NCI-H146 treated with DMSO at 0.1 percent for 48 hours (cell line): ENCODE data around the gene MKX.
"Not testable (repeated sequence)": the region's sequence is repeated elsewhere in the genome, so short reads cannot be mapped to it uniquely, and the experiment has no call there.

Experiments
- DNase-seq: peaks from one replicate; lab custom pipeline; 2025; ENCODE audit not compliant: unreplicated experiment; lab: John Stamatoyannopoulos, UW

MKX gene

GRCh38 chr10:27695088-27695487 lies 50.5 kb downstream of the MKX start:
- DNase-seq: no peak

- DNase-seq: no peak
Measured at GRCh38 chr10:27692663-27693062, 53.0 kb downstream of the MKX start.

DNA sequence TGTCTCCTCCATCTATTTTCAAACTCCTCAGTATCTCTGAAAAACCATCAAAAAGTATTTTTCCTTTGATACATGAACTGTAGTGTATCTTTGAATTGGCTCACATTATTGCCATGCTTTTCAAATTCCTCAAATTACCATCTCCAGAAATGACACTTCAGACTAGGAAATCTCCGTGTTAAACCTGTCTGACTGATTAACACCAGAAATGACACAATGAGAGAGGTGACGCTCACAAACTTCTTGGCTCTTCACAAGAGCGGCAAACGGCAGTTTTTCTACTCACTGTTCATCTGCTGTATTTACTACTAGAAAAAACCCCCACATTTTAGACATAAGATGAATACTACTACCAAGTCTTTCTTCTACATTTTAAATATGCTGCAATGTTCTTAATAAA lies 56.6 kb downstream of the MKX start:
- no peak for DNase-seq

GRCh38 chr10:27688276-27688675 lies 57.3 kb downstream of the MKX start:
- DNase-seq: no peak

- DNase-seq: no peak
Measured at GRCh38 chr10:27687743-27688142, 57.9 kb downstream of the MKX start.

DNA sequence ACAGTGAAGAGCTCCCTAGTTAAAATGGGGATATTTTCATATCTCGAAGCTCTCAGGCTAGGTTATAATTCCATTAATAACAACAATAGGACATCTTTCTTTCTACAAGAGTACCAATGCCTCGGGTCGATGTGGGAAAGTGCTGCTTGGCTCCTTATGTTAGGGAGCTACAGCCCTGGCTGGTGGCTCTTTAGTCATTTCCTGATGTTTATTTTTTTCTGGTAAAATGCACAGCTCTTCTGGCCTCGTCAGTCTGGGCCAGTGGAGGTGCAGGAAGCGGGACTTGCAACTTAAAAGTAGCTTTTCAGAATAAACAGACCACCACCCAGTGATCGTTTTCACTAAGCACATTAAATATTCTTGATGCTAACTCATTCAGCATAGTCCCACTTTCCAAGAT lies 58.3 kb downstream of the MKX start:
- no peak for DNase-seq

DNA sequence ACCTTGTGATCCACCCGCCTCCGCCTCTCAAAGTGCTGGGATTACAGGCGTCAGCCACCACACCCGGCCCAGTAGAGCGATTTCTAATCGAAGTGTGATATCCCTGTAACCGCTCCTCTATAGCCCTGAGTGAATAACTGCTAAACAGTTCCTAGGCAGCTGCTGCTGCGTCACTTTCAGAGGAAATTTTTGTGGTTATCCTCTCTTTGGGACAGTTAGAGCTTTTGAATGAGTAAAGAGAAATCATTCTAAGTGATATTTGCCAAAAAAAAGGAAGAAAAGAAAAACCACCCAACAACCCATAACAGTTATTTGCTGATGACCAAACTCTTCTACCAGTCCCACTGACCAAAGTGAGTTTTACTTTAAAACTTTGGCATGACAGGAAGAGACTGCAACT lies 59.9 kb downstream of the MKX start:
- no peak for DNase-seq

DNA sequence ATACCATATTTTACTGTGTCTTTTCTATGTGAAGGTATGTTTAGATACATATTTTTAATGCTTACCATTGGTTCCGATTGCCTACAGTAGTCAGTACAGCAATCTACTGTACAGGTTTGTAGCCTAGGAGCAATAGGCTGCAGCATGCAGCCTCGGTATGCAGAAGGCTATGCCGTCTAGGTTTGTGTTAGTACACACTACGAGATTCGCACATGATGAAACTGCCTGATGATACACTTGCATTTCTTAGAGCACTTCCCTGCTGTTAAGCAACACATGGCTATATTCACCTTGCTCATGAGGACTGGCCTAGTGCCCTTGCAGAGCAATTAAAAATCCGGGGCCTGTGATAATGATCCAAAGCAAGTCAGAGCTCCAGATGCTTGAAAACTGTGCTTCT lies 62.4 kb downstream of the MKX start:
- DNase-seq: no peak

DNA sequence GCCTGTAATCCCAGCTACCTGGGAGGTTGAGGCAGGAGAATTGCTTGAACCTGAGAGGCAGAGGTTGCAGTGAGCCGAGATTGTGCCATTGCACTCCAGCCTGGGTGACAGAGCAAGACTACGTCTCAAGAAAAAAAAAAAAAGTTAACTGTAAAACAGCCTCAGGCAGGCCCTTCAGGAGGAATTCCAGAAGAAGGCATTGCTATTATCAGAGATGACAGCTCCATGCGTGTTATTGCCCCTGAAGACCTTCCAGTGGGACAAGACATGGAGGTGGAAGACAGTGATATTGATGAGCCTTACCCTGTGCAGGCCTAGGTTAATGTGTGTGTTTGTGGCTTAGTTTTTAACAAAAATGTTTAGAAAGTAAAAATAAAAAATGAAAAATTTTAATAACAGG lies 63.8 kb downstream of the MKX start:
- not testable (repeated sequence) for DNase-seq

- DNase-seq: no peak
Measured at GRCh38 chr10:27680691-27681605, 64.7 kb downstream of the MKX start.

DNA sequence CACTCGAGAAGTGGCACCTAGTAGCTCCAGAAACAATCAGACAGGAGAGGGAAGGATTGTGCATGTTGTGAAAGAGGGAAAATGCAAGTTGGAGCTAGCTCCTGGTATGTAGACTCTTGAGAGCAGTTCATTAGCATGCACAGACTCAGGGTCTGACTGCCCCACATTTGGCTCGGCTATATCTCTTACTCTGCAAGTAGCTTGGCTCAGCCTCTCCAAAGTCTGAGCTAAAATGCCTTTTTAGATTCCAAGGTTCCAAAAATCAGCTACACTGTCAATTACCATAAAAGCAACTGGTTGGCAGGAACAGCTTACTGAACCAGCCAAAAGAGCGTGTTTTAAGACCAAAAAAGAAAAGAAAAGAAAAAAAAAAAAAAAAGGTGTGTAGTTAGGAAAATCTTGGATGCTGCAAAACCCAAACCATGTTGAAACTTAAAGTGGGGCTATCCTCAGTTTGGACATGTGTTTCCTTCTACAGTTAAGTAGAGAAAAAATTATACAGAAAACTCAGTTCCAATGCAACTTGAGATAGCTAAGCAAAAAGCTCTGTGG lies 65.5 kb downstream of the MKX start:
- no peak for DNase-seq

GRCh38 chr10:27679369-27679912 lies 66.2 kb downstream of the MKX start:
- no peak for DNase-seq

GRCh38 chr10:27678166-27678565 lies 67.5 kb downstream of the MKX start:
- DNase-seq: no peak

DNA sequence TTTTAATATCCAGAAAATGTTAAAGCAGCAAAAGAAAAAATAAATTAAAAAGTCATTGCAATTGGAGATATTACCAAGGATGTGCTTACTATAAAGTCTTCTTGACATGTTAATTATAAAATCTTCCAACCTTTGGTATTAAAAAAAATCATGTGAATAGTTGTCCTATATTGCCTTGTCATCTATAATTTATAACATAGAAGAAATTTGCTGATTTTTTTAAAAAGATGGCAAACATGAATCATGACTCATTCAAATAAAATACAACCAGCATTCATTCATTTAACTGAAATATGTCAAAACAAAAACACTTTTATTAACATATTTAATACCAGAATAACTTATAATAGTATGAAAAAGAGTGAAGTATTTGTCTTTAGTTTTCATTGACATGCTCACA lies 72.6 kb downstream of the MKX start:
- no peak for DNase-seq

- no peak for DNase-seq
Measured at GRCh38 chr10:27671821-27672220, 73.8 kb downstream of the MKX start.

- no peak for DNase-seq
Measured at GRCh38 chr10:27664461-27664860, 81.2 kb downstream of the MKX start.

GRCh38 chr10:27663621-27664020 lies 82.0 kb downstream of the MKX start:
- no peak for DNase-seq

- no peak for DNase-seq
Measured at GRCh38 chr10:27661514-27662286, 83.9 kb downstream of the MKX start.

DNA sequence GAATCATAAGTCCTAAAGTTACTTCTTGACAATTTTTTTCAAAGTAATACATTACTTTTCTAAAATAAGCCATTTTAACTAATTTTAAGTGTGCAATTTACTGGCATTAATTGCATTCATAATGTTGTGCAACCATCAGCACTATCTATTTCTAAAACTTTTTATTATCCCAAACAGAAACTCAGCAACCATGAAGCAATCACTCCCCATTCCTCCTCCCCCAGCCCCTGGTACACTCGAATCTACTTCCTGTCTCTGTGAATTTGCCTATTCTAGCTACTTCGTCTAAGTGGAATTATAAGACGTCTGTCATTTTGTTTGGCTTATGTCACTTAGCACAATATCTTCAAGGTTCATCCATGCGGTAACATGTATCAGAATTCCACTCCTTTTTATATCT lies 84.9 kb downstream of the MKX start:
- no peak for DNase-seq

DNA sequence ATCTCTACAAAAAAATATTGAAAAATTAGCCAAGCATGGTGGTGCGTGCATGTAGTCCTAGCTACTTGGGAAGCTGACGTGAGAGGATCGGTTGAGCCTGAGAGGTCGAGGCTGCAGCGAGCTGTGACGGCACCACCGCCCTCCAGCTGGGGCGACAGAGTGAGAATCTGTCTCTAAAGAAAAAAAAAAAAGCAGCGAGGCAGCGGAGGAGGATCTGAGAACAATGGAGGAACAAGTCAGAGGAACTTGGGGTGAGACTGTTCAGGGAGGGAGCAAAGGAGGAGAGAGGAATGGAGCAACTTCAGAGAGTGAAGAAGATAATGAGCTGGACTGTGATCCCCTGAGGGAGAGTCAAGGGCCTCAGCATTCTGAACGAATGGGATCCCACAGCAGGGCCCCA lies 85.4 kb downstream of the MKX start:
- no peak for DNase-seq

GRCh38 chr10:27659786-27660185 lies 85.8 kb downstream of the MKX start:
- DNase-seq: no peak

DNA sequence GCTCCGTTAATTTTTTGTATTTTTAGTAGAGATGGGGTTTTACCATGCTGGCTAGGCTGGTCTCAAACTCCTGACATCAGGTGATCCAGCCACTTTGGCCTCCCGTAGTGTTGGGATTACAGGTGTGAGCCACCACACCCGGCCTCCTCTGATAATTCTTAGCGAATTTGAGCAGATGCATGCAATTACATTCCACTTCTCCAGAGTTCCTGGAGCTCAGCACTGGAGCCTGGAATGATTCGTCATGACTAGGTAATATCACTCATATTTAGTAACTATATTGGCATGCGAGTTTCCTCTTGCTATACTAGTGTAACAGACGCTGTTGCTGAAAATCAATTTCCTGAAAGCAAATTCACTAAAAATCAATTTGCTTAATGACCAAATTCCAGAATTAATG lies 86.8 kb downstream of the MKX start:
- DNase-seq: no peak
